Trophoblast cell (in vitro differentiated cells and primary cell): Measurements from ENCODE around the gene TPD52L1.

Source experiments
- DNase-seq, 2 donors: peaks; one replicate each; pipeline ENCODE4 v3.0.0-alpha.2; 2016
- H2AFZ ChIP-seq: 2 replicates; pipeline ENCODE4 v1.6.1; 2013; ENCODE audit warnings: low read length, moderate library complexity, mild to moderate bottlenecking; ENCODE audit not compliant: insufficient read depth, poor library complexity
- H2AK5ac ChIP-seq: 2 replicates; pipeline ENCODE4 v1.6.1; 2013; ENCODE audit warnings: mild to moderate bottlenecking, low read length
- H2BK120ac ChIP-seq: 2 replicates; pipeline ENCODE4 v1.6.1; 2013; ENCODE audit warnings: low read length, mild to moderate bottlenecking, moderate library complexity; ENCODE audit not compliant: insufficient read depth, poor library complexity
- H2BK12ac ChIP-seq: 2 replicates; pipeline ENCODE4 v1.6.1; 2013; ENCODE audit warnings: mild to moderate bottlenecking, low read length, moderate library complexity
- H2BK5ac ChIP-seq: 2 replicates; pipeline ENCODE4 v1.6.1; 2013; ENCODE audit warnings: low read length, low read depth, moderate library complexity, mild to moderate bottlenecking; ENCODE audit not compliant: poor library complexity
- H3K14ac ChIP-seq: 2 replicates; pipeline ENCODE4 v1.6.1; 2013; ENCODE audit warnings: mild to moderate bottlenecking, low read length
- H3K18ac ChIP-seq: 2 replicates; pipeline ENCODE4 v1.6.1; 2013; ENCODE audit warnings: mild to moderate bottlenecking, low read length
- H3K23ac ChIP-seq: 2 replicates; pipeline ENCODE4 v1.6.1; 2013; ENCODE audit warnings: low read length
- H3K27ac ChIP-seq: 2 replicates; pipeline ENCODE4 v1.5.1; 2013; ENCODE audit warnings: low read depth, mild to moderate bottlenecking, inconsistent platforms, low read length, moderate library complexity
- H3K27me3 ChIP-seq: 2 replicates; pipeline ENCODE4 v1.6.1; 2013; ENCODE audit warnings: inconsistent platforms, mild to moderate bottlenecking, low read length, moderate library complexity; ENCODE audit not compliant: insufficient read depth
- H3K36me3 ChIP-seq, 2 experiments: 1 replicate in 1 of 2; 2 replicates in 1 of 2; pipeline ENCODE4 v1.6.1; 2013; ENCODE audit warnings: low read length in 2 of 2, mild to moderate bottlenecking in 2 of 2, moderate library complexity in 1 of 2; ENCODE audit not compliant: insufficient read depth in 2 of 2, control insufficient read depth in 1 of 2
- H3K4ac ChIP-seq: 2 replicates; pipeline ENCODE4 v1.6.1; 2013; ENCODE audit warnings: low read depth, mild to moderate bottlenecking, low read length, moderate library complexity
- H3K4me1 ChIP-seq, 2 experiments: 1 replicate in 1 of 2; 2 replicates in 1 of 2; pipeline ENCODE4 v1.6.1; 2013; ENCODE audit warnings: low read length in 2 of 2, mild to moderate bottlenecking in 2 of 2, moderate library complexity in 1 of 2; ENCODE audit not compliant: insufficient read depth in 2 of 2, control insufficient read depth in 1 of 2
- H3K4me2 ChIP-seq: 2 replicates; pipeline ENCODE4 v1.6.1; 2013; ENCODE audit warnings: inconsistent platforms, mild to moderate bottlenecking, low read length, moderate library complexity
- H3K4me3 ChIP-seq: 2 replicates; pipeline ENCODE4 v1.5.1; 2013; ENCODE audit warnings: mild to moderate bottlenecking, low read depth, low read length, inconsistent platforms
- H3K79me1 ChIP-seq: one replicate; pipeline ENCODE4 v1.6.1; 2013; ENCODE audit warnings: low read length
- H3K79me2 ChIP-seq: 2 replicates; pipeline ENCODE4 v1.6.1; 2013; ENCODE audit warnings: low read length, mild to moderate bottlenecking; ENCODE audit not compliant: control insufficient read depth, insufficient read depth, poor library complexity
- H3K9ac ChIP-seq: 2 replicates; pipeline ENCODE4 v1.6.1; 2013; ENCODE audit warnings: mild to moderate bottlenecking, low read length
- H3K9me3 ChIP-seq: 2 replicates; pipeline ENCODE4 v1.6.1; 2013; ENCODE audit warnings: low read depth, mild to moderate bottlenecking, control low read depth, inconsistent platforms, low read length; ENCODE audit not compliant: insufficient read depth
- H4K12ac ChIP-seq: 2 replicates; pipeline ENCODE4 v1.6.1; 2013; ENCODE audit warnings: low read depth, mild to moderate bottlenecking, low read length, moderate library complexity
- H4K8ac ChIP-seq: 2 replicates; pipeline ENCODE4 v1.6.1; 2013; ENCODE audit warnings: low read depth, mild to moderate bottlenecking, low read length, moderate library complexity
- H4K91ac ChIP-seq: one replicate; pipeline ENCODE4 v1.6.1; 2013; ENCODE audit warnings: low read depth, mild to moderate bottlenecking, low read length, moderate library complexity
- WGBS: extraction: QIAGEN DNeasy Blood & Tissue Kit; methylation state at CpG from one replicate; pipeline ENCODE4 v1.1.7; 2013; ENCODE audit warnings: missing lambda C conversion rate; ENCODE audit not compliant: insufficient read length, insufficient coverage; ENCODE audit errors: extremely low coverage; 5-methylcytosine and 5-hydroxymethylcytosine counted together

Gene TPD52L1

DNA sequence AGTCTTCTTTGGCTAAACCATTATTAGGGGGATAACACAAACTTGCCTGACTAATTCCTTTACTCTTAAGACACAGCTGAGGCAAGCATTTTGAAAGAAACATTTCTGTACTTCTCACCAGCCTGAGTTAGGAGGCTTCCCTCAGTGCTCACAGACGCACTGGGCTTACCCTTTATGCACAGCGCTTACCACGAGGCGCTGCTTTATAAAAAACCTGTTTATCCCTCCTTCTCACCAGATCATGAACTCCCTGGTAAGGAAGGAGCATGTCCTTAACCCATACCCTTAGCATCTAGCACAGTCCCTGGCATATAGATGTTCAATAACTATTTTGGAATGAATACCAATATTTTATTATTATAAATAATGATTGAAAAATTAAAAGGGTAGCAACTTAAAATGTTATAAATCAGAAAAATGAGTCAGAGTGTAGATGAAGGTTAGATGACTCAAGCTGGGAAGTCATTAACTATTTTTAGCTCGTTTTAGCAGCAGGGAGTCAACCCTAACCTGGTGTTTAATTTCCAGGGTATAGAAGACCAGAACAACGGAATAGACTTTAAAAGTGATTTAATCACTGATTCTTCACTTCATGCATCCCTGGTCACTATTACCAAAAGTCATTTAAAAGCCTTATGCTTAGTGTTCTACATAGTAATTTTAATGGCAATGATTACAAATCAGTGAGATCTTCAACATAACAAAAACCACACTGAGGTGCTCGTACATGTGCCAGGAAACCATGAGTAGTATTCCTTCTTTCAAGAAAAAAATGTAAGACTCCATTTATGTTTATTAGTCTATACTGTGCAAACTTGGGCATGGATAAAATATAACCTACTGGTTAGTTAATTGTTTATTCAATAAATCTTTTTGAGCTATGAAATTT, 4.1 kb upstream of the TPD52L1 start:
- no peak overlapping the region for H3K9ac ChIP-seq
- H2AFZ ChIP-seq = no peak overlapping the region
- no peak for DNase-seq
- no peak overlapping the region for H3K23ac ChIP-seq
- no peaks in the 10 kb centered on the region for H3K27me3 ChIP-seq
- H2BK5ac ChIP-seq = no peak overlapping the region
- H2AK5ac ChIP-seq = no peak overlapping the region
- peaks cover 8% of the 10 kb centered on the region for H3K79me2 ChIP-seq
- H3K4me2 ChIP-seq = no peak overlapping the region
- H4K91ac ChIP-seq = no peak overlapping the region
- no peak overlapping the region for H4K12ac ChIP-seq
- no peak overlapping the region for H3K14ac ChIP-seq
- no peak overlapping the region for H2BK12ac ChIP-seq
- H2BK120ac ChIP-seq = no peak overlapping the region
- no peak overlapping the region for H3K4me3 ChIP-seq
- H3K18ac ChIP-seq = no peak overlapping the region
- WGBS = no CpG with 5 or more reads among the region's 7 CpGs
- H3K36me3 ChIP-seq = no peaks in the 10 kb centered on the region
- H3K27ac ChIP-seq = no peak overlapping the region
- H4K8ac ChIP-seq = no peak overlapping the region
- H3K79me1 ChIP-seq = peaks cover 9% of the 10 kb centered on the region
- H3K4me1 ChIP-seq = no peaks in the 10 kb centered on the region
- H3K4ac ChIP-seq = no peak overlapping the region
- H3K9me3 ChIP-seq = peaks cover 4% of the 10 kb centered on the region

DNA sequence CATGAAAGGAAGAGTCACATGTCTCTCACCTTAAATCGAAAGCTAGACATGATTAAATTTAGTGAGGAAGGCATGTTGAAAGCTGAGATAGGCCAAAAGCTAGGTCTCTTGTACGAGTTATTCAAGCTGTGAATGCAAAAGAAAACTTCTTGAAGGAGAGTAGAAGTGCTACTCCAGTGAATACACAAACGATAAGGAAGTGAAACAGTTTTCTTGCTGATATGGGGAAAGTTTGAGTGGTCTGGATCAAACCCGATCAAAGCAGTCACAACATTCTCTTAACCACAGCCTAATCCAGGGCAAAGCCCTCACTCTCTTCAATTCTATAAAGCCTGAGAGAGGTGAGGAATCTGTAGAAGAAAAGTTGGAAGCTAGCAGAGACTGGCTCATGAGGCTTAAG, 1.9 kb upstream of the TPD52L1 start:
- Histone ChIP-seq H3K27me3 (no peaks in the 10 kb centered on the region), H3K36me3 (no peaks in the 10 kb centered on the region), H3K79me1 (peaks cover 11% of the 10 kb centered on the region), H3K4me3 (no peak overlapping the region), H2BK5ac (no peak overlapping the region), H3K4ac (no peak overlapping the region), H3K4me2 (no peak overlapping the region), H3K9me3 (no peaks in the 10 kb centered on the region), H3K4me1 (peaks cover 0 to 4% of the 10 kb centered on the region in 2 experiments), H4K91ac (no peak overlapping the region), H2BK12ac (no peak overlapping the region), H3K18ac (no peak overlapping the region), H3K27ac (no peak overlapping the region), H2AFZ (no peak overlapping the region), H3K23ac (no peak overlapping the region), H4K8ac (no peak overlapping the region), H2BK120ac (no peak overlapping the region), H3K79me2 (peaks cover 9% of the 10 kb centered on the region), H3K9ac (no peak overlapping the region), H4K12ac (no peak overlapping the region), H2AK5ac (no peak overlapping the region), H3K14ac (no peak overlapping the region)
- no CpG with 5 or more reads among the region's 4 CpGs for WGBS
- DNase-seq = no peak

DNA sequence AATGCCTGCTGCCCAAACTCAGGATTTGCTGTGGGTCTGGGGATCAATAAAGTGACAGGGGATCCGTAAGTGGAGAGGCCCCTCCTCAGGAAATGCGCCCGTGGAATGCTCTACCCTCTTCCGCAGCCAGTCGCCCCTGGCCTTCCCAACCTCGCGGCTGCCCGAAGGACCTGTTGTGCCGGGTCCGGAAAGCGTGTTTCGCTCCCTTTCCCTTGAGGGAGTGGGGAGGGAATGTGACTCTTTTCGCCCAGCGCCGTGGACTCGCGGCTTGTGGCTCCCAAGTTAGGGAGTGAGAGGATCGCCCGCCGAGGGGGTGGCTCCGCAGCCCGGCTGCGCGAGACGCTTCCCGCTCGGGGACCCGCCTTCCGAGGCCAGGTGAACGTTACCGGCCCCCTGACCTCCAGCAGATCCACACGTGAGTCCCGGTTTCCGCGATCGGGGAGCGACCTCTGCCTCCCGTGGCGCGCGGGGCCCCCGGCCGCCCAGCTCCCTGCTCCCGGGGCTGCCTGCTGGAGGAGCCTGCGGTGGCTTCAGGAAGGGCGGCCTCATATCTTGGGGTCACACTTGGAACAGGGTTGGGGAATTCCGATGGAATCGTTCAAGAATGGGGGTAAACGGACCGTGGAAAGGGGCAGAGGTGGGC, 666 bp downstream of the TPD52L1 start:
- H3K79me2 ChIP-seq = peaks cover 9% of the 10 kb centered on the region
- peak overlapping the region; percentile 83 for H2BK12ac ChIP-seq
- H3K27me3 ChIP-seq = no peaks in the 10 kb centered on the region
- H3K9me3 ChIP-seq = no peaks in the 10 kb centered on the region
- no peaks in the 10 kb centered on the region for H3K36me3 ChIP-seq
- H3K14ac ChIP-seq = peak overlapping the region; percentile 89
- peak overlapping the region; percentile 13 for H4K12ac ChIP-seq
- H3K23ac ChIP-seq = no peak overlapping the region
- peaks cover 0 to 4% of the 10 kb centered on the region in 2 experiments for H3K4me1 ChIP-seq
- H2BK120ac ChIP-seq = peak overlapping the region; percentile 20
- H2AFZ ChIP-seq = peak overlapping the region; percentile 87
- H3K79me1 ChIP-seq = peaks cover 11% of the 10 kb centered on the region
- peak overlapping the region; percentile 69 for H4K91ac ChIP-seq
- peak overlapping the region; percentile 91 for H3K4me2 ChIP-seq
- H4K8ac ChIP-seq = peak overlapping the region; percentile 59
- peak in 1 of 2 donors; percentile 47 for DNase-seq
- H2AK5ac ChIP-seq = no peak overlapping the region
- H3K4me3 ChIP-seq = peak overlapping the region; percentile 84
- peak overlapping the region; percentile 18 for H3K4ac ChIP-seq
- WGBS = no CpG with 5 or more reads among the region's 50 CpGs
- H3K9ac ChIP-seq = peak overlapping the region; percentile 68
- H3K18ac ChIP-seq = peak overlapping the region; percentile 86
- peak overlapping the region; percentile 28 for H3K27ac ChIP-seq
- peak overlapping the region; percentile 34 for H2BK5ac ChIP-seq

GRCh38 chr6:125154761-125155135, 1.2 kb downstream of the TPD52L1 start:
- peaks cover 9% of the 10 kb centered on the region for H3K79me2 ChIP-seq
- peak overlapping the region; percentile 18 for H3K4ac ChIP-seq
- peaks cover 0 to 4% of the 10 kb centered on the region in 2 experiments for H3K4me1 ChIP-seq
- H2AK5ac ChIP-seq = no peak overlapping the region
- no peaks in the 10 kb centered on the region for H3K36me3 ChIP-seq
- peak overlapping the region; percentile 59 for H4K8ac ChIP-seq
- H3K23ac ChIP-seq = no peak overlapping the region
- no peaks in the 10 kb centered on the region for H3K9me3 ChIP-seq
- peak overlapping the region; percentile 86 for H3K18ac ChIP-seq
- peak overlapping the region; percentile 91 for H3K4me2 ChIP-seq
- H2AFZ ChIP-seq = peak overlapping the region; percentile 87
- H2BK120ac ChIP-seq = peak overlapping the region; percentile 20
- peak overlapping the region; percentile 28 for H3K27ac ChIP-seq
- peak overlapping the region; percentile 34 for H2BK5ac ChIP-seq
- H3K14ac ChIP-seq = peak overlapping the region; percentile 89
- H3K79me1 ChIP-seq = peaks cover 11% of the 10 kb centered on the region
- H3K4me3 ChIP-seq = peak overlapping the region; percentile 84
- H4K91ac ChIP-seq = peak overlapping the region; percentile 69
- H3K27me3 ChIP-seq = no peaks in the 10 kb centered on the region
- no peak overlapping the region for H2BK12ac ChIP-seq
- peak; percentile 66 to 78 for DNase-seq
- WGBS = no CpG with 5 or more reads among the region's 14 CpGs
- H3K9ac ChIP-seq = peak overlapping the region; percentile 68
- peak overlapping the region; percentile 13 for H4K12ac ChIP-seq
